HG03066 (cell line): Measurements from ENCODE around the gene RPTOR.
"Not testable (repeated sequence)": the region's sequence is repeated elsewhere in the genome, so short reads cannot be mapped to it uniquely, and the experiment has no call there.

Experiments used
- ATAC-seq: cut with Tn5 transposase; IDR thresholded peaks from one replicate; pipeline ENCODE4 v1.9.1; 2021; ENCODE audit warnings: low read depth; ENCODE audit not compliant: unreplicated experiment

Gene RPTOR

GRCh38 chr17:80513201-80513600 lies 31.4 kb upstream of the RPTOR start:
- no peak for ATAC-seq

GRCh38 chr17:80513892-80514291 lies 30.7 kb upstream of the RPTOR start:
- no peak for ATAC-seq

- no peak for ATAC-seq
These were observed 28.3 kb upstream of the RPTOR start for GRCh38 chr17:80516171-80516932.

- no peak for ATAC-seq
These were observed 27.0 kb upstream of the RPTOR start for GRCh38 chr17:80517641-80518040.

GRCh38 chr17:80518392-80518791 lies 26.2 kb upstream of the RPTOR start:
- ATAC-seq: no peak

GRCh38 chr17:80519091-80519781 lies 25.4 kb upstream of the RPTOR start:
- ATAC-seq: no peak

GRCh38 chr17:80520810-80521455 lies 23.7 kb upstream of the RPTOR start:
- ATAC-seq: no peak

DNA sequence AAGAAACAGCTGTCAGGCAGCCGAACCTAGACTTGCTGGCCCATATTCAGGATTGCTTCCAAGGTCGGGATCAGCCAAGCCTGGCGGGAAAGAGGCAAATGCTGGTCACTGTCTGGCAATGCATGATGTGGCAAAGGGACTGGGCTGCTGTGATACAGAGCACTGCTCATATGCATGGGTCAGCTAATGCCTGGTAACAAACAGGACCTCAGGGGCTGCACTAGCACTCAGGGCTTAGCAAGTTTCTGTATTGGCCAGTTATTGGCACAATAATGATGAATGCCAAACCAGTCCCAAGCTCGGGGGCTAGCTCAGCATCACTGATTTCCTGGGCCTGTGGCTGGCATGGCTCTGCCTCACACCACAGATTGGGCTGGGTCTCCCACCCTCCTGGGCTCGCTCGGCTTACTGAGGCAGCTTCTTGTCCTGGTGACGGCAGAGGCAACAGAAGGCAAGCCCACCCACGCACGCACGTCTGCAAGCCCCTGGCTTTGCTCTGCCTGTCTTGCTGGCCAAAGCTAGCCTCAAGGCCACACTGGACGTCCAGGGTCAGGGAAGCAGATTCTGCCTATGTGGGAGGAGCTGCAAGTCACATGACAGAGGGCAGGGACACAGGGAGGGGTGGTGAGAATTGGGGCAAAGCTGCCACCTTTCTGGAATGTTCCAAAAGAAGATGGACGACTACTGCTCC lies 21.4 kb upstream of the RPTOR start:
- ATAC-seq: no peak

DNA sequence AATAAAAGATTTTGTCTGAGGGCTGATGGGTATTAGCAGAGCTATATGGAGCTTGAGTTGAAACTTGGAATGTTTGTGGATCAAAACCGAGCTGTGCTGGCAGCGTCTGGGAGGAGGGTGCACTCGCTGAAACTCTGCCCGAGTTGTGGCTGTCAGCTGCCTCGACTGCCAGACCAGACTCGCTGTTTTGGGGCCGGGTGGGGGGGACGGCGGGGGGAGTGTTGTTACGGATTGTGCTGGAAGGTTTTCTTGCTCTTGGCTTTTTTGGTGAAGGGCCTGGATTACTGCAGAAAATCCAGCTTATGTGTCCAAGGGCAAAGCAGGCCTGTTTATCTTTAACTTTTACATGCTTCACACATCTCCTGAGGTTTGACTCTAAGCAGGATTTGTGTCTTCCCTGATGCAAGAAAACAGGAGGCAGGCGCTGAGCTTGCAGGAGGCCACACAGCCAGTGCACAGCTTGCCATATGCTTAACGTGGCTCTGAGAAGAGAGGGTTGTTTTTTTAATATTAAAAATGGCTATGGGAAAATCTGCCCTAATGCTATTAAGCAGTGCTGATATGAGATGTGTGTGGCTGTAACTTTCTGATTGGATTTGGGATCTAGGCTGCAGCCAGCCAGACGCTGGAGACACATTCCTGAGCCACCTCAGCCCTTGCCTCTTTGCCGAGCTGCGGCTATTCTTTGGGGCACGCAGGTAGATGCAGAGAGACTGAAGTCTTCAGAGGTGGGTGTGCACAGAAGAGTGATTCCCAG lies 20.5 kb upstream of the RPTOR start:
- ATAC-seq: no peak

DNA sequence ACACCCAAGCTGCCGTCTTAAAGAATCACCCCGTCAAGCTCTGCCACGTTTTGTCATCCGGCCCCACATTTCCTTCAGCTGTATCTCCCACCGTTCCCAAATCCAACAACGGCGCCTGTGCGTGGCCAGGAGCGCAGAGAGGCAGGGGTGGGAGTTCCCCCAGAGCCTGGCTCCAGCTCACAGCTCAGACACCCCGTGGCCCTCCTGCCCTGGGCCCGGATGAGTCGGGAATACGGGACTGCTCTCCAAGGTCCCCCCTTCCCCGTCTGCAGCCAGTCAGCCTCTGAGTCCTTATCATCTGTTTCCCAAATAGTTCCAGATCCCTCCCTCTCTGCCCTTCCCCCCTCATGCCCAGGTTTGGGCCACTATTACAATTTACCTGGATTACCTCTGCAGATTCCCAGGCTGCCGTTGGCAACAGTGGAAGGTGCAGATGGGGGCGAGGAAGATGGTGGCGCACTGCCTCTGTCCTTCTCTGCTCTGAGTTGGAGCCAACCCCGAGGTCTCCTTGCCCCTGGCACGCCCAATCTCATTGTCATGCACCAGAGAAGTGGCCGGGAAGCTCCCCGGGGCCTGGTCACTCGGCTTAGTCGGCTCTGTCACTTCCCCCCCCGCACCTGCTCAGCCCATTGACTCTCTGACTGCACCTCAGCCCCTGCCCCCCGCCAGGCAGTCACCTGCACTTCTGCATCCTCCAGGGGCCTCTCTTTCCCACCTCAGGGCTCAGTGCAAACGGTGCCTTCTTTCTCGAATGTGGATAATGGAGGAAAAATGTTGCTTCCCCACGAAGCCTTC lies 18.3 kb upstream of the RPTOR start:
- no peak for ATAC-seq

GRCh38 chr17:80527016-80527645 lies 17.5 kb upstream of the RPTOR start:
- no peak for ATAC-seq

DNA sequence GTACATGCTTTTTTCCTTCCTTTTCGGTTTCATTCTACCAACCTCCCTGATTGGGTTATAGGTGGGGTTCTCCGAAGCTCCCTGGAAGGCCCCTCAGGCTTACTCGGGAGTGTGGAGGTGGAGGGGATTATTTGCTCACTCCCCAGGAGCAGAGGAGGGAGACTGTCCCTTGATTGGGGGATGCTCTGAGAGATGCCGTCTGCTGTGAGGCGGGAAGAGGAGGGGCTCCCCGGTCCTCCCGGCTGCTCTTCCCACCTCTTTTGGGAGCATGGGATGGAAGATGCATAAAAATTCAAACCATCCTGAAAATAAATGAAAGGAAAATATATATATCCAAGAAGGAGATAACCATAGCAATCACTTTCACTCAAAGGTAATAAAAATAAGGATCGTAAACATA lies 16.1 kb upstream of the RPTOR start:
- no peak for ATAC-seq

- ATAC-seq: no peak
These were observed 15.3 kb upstream of the RPTOR start for GRCh38 chr17:80529104-80529903.

- no peak for ATAC-seq
These were observed 14.7 kb upstream of the RPTOR start for GRCh38 chr17:80529904-80530292.

DNA sequence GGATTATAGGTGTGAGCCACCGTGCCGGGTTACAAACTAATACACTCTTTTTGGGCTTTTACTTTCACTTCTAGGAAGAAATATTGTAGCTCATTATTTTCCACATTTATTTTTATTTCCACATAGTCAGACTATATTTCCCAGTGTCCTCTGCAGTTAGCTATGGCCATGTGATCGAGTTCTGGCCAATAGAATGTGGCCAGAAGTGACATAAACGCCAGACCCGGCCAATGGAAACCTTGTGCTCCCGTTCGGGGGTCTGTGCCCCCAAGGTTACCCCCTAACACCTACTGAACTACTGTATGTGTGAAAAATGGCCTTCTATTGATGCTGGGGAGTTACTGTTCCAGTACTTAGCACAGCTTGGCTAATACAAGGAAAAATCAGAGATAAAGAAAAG lies 13.2 kb upstream of the RPTOR start:
- no peak for ATAC-seq

DNA sequence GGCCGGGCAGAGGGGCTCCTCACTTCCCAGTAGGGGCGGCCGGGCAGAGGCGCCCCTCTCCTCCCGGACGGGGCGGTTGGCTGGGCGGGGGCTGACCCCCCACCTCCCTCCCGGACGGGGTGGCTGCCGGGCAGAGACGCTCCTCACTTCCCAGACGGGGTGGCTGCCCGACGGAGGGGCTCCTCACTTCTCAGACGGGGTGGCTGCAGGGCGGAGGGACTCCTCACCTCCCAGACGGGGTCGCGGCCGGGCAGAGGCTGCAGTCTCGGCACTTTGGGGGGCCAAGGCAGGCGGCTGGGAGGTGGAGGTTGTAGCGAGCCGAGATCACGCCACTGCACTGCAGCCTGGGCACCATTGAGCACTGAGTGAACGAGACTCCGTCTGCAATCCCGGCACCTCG lies 7.3 kb upstream of the RPTOR start:
- not testable (repeated sequence) for ATAC-seq

DNA sequence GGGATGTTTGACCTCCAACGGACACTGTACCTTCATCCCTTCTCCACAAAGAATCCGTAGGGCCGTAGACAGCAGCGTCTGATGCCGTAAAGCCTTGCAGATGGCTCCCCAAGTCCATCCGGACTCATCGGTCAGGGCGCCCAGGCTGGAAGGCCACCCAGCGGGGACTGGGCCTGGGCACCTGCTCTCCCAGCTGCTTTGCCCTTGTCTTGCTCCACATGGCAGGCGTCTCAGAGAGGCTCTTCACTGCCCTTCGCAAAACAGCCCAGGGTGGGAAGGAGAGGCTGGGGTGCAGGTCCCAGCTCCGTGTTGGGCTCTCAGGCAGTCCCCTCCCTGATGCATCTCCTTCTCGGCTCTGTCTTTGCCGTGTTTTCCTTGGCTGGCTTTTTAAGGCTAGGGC lies 6.2 kb upstream of the RPTOR start:
- no peak for ATAC-seq

GRCh38 chr17:80539022-80539641 lies 5.5 kb upstream of the RPTOR start:
- ATAC-seq: no peak
